ENCODE data around the gene LPP. TPM values are rescaled to one million over a fixed set of nuclear protein-coding genes. Genes with fewer than 3 reads are reported as not detected.

The LPP gene
- total and polyA plus RNA-seq, 9 of the 15 experiments (the other 6 are each of a cell fraction or from before 2014, with no cell fraction given), result 0.07 to 0.18 TPM; not detected in 7

GRCh38 chr3:188322135-188322887 is 168.4 kb downstream of the LPP start (continued):
- TF ChIP-seq TEAD4 (IDR thresholded peaks at IDR 0.05; ENCODE audit: low read length), result no peak
- TF ChIP-seq TEAD4 (CRISPR knock-in tag; IDR thresholded peaks at IDR 0.05; ENCODE audit: borderline replicate concordance), result no peak
- TF ChIP-seq PTTG1 (tag; IDR thresholded peaks at IDR 0.05; ENCODE audit: low read depth), result no peak
- no peak for TF ChIP-seq RFX5 (IDR thresholded peaks at IDR 0.05; ENCODE audit: low read depth, low read length)
- TF ChIP-seq CTCFL (IDR thresholded peaks at IDR 0.05; ENCODE audit: borderline replicate concordance, insufficient read depth, low read depth, low read length, poor library complexity, severe bottlenecking), result no peak
- TF ChIP-seq ZBTB8A (IDR thresholded peaks at IDR 0.05; ENCODE audit: partially characterized antibody), result no peak
- TF ChIP-seq KLF6 (CRISPR knock-in tag; IDR thresholded peaks at IDR 0.05; ENCODE audit: borderline replicate concordance), result no peak
- TF ChIP-seq ZNF277 (CRISPR knock-in tag; IDR thresholded peaks at IDR 0.05; ENCODE audit: borderline replicate concordance), result no peak
- TF ChIP-seq ARNT (IDR thresholded peaks at IDR 0.05), result no peak
- TF ChIP-seq MLLT1 (IDR thresholded peaks at IDR 0.05), result no peak
- no peak for TF ChIP-seq USF2 (CRISPR knock-in tag; IDR thresholded peaks at IDR 0.05)

All from K562 (cell line).